ENCODE data around the gene SMG9.

The SMG9 gene

GRCh38 chr19:43688059-43688701 lies 66.6 kb downstream of the SMG9 start:
- CTCF ChIA-PET, result interaction anchor here (0.6 to 2.5 kb wide), 12 partner anchors 9 to 373 kb away, joined by 3 to 14 read pairs (median 5); partner anchors contain the start of gene PLAUR
- Histone ChIP-seq H3K9me3 (ENCODE audit: control insufficient read depth, insufficient read depth, low read depth, low read length) (peaks cover 8% of the 10 kb centered on the region), H3K4me1 (ENCODE audit: control insufficient read depth, insufficient read depth, low read length) (peaks cover 13% of the 10 kb centered on the region), H3K4me3 (ENCODE audit: low read depth, low read length) (no peak overlapping the region), H3K27ac (ENCODE audit: extremely low read depth, low read depth, low read length) (no peak overlapping the region), H3K36me3 (ENCODE audit: control insufficient read depth in 2 of 2, insufficient read depth in 1 of 2, low read length in 2 of 2) (no peaks in the 10 kb centered on the region)
- POLR2A ChIA-PET, result interaction anchor here (1.2 to 2.5 kb wide), 4 partner anchors 9 to 36 kb away, joined by 3 to 64 read pairs (median 6); partner anchors contain the start of gene PLAUR
- TF ChIP-seq, protein P1, sequence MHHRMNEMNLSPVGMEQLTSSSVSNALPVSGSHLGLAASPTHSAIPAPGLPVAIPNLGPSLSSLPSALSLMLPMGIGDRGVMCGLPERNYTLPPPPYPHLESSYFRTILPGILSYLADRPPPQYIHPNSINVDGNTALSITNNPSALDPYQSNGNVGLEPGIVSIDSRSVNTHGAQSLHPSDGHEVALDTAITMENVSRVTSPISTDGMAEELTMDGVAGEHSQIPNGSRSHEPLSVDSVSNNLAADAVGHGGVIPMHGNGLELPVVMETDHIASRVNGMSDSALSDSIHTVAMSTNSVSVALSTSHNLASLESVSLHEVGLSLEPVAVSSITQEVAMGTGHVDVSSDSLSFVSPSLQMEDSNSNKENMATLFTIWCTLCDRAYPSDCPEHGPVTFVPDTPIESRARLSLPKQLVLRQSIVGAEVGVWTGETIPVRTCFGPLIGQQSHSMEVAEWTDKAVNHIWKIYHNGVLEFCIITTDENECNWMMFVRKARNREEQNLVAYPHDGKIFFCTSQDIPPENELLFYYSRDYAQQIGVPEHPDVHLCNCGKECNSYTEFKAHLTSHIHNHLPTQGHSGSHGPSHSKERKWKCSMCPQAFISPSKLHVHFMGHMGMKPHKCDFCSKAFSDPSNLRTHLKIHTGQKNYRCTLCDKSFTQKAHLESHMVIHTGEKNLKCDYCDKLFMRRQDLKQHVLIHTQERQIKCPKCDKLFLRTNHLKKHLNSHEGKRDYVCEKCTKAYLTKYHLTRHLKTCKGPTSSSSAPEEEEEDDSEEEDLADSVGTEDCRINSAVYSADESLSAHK (tag by site-specific recombination; IDR thresholded peaks at IDR 0.05), result no peak
- TF ChIP-seq GLI4 (tag by site-specific recombination; IDR thresholded peaks at IDR 0.05) (no peak), ZNF121 (tag by site-specific recombination; IDR thresholded peaks at IDR 0.05) (peak; percentile 84), ZNF596 (tag by site-specific recombination; IDR thresholded peaks at IDR 0.05) (peak; percentile 78)

- Histone ChIP-seq H3K4me3 (ENCODE audit: low read depth, low read length) (no peak overlapping the region), H3K27ac (ENCODE audit: extremely low read depth, low read depth, low read length) (peak overlapping the region; percentile 45; the same call in 1 of the 2 replicates), H3K4me1 (ENCODE audit: control insufficient read depth, insufficient read depth, low read length) (peaks cover 13% of the 10 kb centered on the region), H3K9me3 (ENCODE audit: control insufficient read depth, insufficient read depth, low read depth, low read length) (peaks cover 8% of the 10 kb centered on the region), H3K36me3 (ENCODE audit: control insufficient read depth in 2 of 2, insufficient read depth in 1 of 2, low read length in 2 of 2) (no peaks in the 10 kb centered on the region)
- ChIA-PET CTCF (interaction anchor here (0.6 to 2.5 kb wide), 12 partner anchors 13 to 373 kb away, joined by 3 to 14 read pairs (median 5); partner anchors contain the start of gene PLAUR), POLR2A (interaction anchor here (0.5 to 2.5 kb wide), 11 partner anchors 10 to 224 kb away, joined by 3 to 64 read pairs (median 4); partner anchors contain the start of genes IRGQ, PLAUR, SMG9 and ZNF576)
- TF ChIP-seq ZNF2 (tag by site-specific recombination; IDR thresholded peaks at IDR 0.05) (peak; percentile 95; the same call in 1 of the 2 replicates), ZBTB10 (tag by site-specific recombination; IDR thresholded peaks at IDR 0.05) (peak; percentile 5; the same call in 1 of the 2 replicates), ZBTB20 (tag by site-specific recombination; IDR thresholded peaks at IDR 0.05) (0 out of 2 replicates have a peak, but pooled peaks have one; percentile 5), YY1 (tag by site-specific recombination; IDR thresholded peaks at IDR 0.05) (no peak), KLF9 (tag by site-specific recombination; IDR thresholded peaks at IDR 0.05; ENCODE audit: low read depth) (0 out of 2 replicates have a peak, but pooled peaks have one; percentile 7)
These were observed 67.1 kb downstream of the SMG9 start for GRCh38 chr19:43687660-43687997.

DNA sequence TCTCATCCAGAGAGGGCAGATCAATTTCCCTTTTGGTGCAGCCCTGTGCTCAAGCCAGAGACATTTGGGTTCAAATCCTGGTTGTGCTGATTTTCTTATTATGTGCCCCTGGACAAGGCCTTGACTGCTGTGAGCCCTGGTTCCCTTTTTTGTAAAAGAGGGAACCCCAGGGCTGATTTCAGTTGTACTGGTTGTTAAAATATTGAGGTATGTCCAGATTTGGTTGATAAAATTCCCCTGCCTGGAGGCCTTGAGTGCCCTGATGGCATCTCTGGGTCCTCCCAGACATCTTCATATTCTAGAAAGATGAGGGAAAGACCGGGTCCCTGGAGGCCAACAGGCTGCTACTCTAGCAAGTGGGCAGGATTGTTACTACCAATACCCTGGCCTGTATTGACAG lies 70.4 kb downstream of the SMG9 start:
- peaks cover 13% of the 10 kb centered on the region for H3K4me1 ChIP-seq (ENCODE audit: control insufficient read depth, insufficient read depth, low read length)
- H3K4me3 ChIP-seq (ENCODE audit: low read depth, low read length), result no peak overlapping the region
- H3K36me3 ChIP-seq (ENCODE audit: control insufficient read depth in 2 of 2, insufficient read depth in 1 of 2, low read length in 2 of 2), result no peaks in the 10 kb centered on the region
- no peak overlapping the region for H3K27ac ChIP-seq (ENCODE audit: extremely low read depth, low read depth, low read length)
- CTCF ChIA-PET, result interaction anchor here (1.4 kb wide), 1 partner anchor 82 kb away, joined by 4 read pairs; no protein-coding TSS in a partner anchor
- no peaks in the 10 kb centered on the region for H3K9me3 ChIP-seq (ENCODE audit: control insufficient read depth, insufficient read depth, low read depth, low read length)
- TF ChIP-seq ZNF37A (tag by site-specific recombination; IDR thresholded peaks at IDR 0.05) (no peak), ZNF335 (tag by site-specific recombination; conservative IDR thresholded peaks at IDR 0.05) (no peak), ZBTB21 (tag by site-specific recombination; IDR thresholded peaks at IDR 0.05) (no peak), ZBTB1 (tag by site-specific recombination; IDR thresholded peaks at IDR 0.05) (no peak), EGR2 (tag by site-specific recombination; IDR thresholded peaks at IDR 0.05; ENCODE audit: low read depth) (no peak), ZNF292 (tag by site-specific recombination; IDR thresholded peaks at IDR 0.05; ENCODE audit: borderline replicate concordance, low read depth) (no peak), ZNF548 (tag by site-specific recombination; IDR thresholded peaks at IDR 0.05) (no peak)
- TF ChIP-seq, protein P2, sequence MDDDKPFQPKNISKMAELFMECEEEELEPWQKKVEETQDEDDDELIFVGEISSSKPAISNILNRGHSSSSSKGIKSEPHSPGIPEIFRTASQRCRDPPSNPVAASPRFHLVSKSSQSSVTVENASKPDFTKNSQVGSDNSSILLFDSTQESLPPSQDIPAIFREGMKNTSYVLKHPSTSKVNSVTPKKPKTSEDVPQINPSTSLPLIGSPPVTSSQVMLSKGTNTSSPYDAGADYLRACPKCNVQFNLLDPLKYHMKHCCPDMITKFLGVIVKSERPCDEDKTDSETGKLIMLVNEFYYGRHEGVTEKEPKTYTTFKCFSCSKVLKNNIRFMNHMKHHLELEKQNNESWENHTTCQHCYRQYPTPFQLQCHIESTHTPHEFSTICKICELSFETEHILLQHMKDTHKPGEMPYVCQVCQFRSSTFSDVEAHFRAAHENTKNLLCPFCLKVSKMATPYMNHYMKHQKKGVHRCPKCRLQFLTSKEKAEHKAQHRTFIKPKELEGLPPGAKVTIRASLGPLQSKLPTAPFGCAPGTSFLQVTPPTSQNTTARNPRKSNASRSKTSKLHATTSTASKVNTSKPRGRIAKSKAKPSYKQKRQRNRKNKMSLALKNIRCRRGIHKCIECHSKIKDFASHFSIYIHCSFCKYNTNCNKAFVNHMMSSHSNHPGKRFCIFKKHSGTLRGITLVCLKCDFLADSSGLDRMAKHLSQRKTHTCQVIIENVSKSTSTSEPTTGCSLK (tag by site-specific recombination; IDR thresholded peaks at IDR 0.05), result no peak
- POLR2A ChIA-PET, result interaction anchor here (1.9 kb wide), 1 partner anchor 16 kb away, joined by 11 read pairs; no protein-coding TSS in a partner anchor
